Stimulated activated naive CD8-positive, alpha-beta T cell treated with anti-CD3 and anti-CD28 coated beads, Interleukin-15, Interleukin-2, amounts not matched to agents 100 ng/mL and 50 ng/mL, for 24 hours (primary cell): ENCODE data around the gene EIF3D.

Source experiments
- H3K27ac Mint-ChIP-seq: one replicate; pipeline ENCODE4 v1.8.0; 2021; ENCODE audit warnings: mild to moderate bottlenecking, mixed read lengths
- H3K27me3 Mint-ChIP-seq: one replicate; pipeline ENCODE4 v1.8.0; 2021; ENCODE audit warnings: mixed read lengths
- H3K36me3 Mint-ChIP-seq: one replicate; pipeline ENCODE4 v1.8.0; 2021; ENCODE audit warnings: low read depth, mixed read lengths
- H3K4me1 Mint-ChIP-seq: one replicate; pipeline ENCODE4 v1.8.0; 2021; ENCODE audit warnings: low read depth, mixed read lengths
- H3K4me3 Mint-ChIP-seq: one replicate; pipeline ENCODE4 v1.8.0; 2021; ENCODE audit warnings: mild to moderate bottlenecking, mixed read lengths
- H3K9me3 Mint-ChIP-seq: one replicate; pipeline ENCODE4 v1.8.0; 2021; ENCODE audit warnings: mixed read lengths

EIF3D gene

DNA sequence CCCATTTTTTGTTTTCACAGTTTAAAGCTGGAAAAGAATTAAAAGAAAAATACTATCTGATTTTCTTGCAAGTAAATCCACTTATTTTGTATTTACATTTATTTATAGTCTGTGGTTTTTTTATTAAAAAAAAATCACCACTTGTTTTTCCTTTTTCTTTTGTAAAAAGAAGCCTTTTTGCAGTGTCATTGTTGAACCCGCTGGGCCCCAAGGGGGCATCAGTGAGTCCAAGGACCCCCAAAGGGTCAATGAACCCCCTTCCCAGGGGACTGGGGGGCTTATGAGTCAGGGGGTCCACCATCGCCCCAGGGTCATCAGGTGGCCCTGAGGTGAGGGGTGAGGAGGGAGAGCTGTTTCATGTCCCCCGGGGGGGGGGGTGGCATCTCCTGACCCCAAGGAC, 34.0 kb upstream of the EIF3D start:
- H3K4me1 Mint-ChIP-seq = no peaks in the 10 kb centered on the region
- H3K27me3 Mint-ChIP-seq = peaks cover 26% of the 10 kb centered on the region
- no peaks in the 10 kb centered on the region for H3K9me3 Mint-ChIP-seq
- no peaks in the 10 kb centered on the region for H3K36me3 Mint-ChIP-seq
- H3K27ac Mint-ChIP-seq = no peak overlapping the region
- H3K4me3 Mint-ChIP-seq = no peak overlapping the region

DNA sequence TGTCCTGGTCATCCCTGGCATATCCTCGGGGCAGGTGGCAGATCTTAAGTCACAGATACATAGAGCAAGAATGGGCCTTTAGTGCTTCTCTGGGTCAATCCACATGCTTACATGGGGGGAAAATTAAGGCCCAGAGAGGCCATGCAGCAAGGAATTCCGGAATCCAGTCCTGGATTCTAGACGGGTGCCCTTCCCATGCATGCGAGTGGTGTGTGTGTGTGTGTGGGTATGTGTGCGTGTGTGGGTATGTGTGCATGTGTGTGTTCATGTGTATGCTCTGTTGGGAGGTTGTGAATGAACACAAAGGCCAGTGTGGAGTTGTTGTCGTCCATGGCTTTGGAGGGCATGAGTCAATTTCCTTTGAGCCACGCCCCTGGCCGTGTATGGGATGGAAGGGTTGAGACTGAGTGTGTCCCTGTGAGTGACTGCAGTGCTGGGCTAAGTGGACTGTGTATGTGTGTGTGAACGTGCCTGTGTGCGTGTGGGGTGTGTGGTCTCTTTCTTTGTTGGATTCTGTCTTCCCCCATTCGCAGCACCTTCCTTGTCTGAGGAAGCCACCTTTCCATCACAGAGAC, 33.4 kb upstream of the EIF3D start:
- no peak overlapping the region for H3K4me3 Mint-ChIP-seq
- H3K9me3 Mint-ChIP-seq = no peaks in the 10 kb centered on the region
- H3K27me3 Mint-ChIP-seq = peaks cover 24% of the 10 kb centered on the region
- no peaks in the 10 kb centered on the region for H3K4me1 Mint-ChIP-seq
- H3K36me3 Mint-ChIP-seq = no peaks in the 10 kb centered on the region
- peak overlapping the region; percentile 41 for H3K27ac Mint-ChIP-seq

DNA sequence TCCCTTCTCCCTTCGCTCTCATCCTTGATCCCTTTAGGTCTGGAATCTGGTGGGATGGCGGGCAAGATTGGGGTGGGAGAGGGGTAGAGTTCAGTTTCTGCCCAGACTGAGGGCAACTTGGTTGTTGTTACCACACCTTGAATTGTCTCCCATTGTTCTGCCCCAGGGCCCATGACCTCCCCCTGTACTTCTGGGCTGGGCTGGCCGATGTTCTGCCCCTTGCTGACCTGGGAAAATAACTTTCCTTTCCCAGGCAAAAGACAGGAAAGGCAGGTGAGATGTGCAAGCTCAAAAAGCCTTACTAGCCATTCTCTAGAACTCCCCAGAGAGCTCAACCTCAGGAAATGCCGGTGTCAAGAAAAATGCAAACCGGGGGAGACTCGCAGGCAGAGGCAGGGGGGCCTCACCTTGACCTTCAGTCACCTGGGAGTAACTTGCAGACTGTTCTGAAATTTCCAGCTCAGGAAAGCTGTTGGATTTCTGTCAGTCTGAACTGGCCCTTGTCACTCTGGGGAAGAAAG, 32.4 kb upstream of the EIF3D start:
- Mint-ChIP-seq H3K4me3 (no peak overlapping the region), H3K36me3 (no peaks in the 10 kb centered on the region), H3K9me3 (no peaks in the 10 kb centered on the region), H3K4me1 (no peaks in the 10 kb centered on the region), H3K27me3 (peaks cover 15% of the 10 kb centered on the region), H3K27ac (no peak overlapping the region)

DNA sequence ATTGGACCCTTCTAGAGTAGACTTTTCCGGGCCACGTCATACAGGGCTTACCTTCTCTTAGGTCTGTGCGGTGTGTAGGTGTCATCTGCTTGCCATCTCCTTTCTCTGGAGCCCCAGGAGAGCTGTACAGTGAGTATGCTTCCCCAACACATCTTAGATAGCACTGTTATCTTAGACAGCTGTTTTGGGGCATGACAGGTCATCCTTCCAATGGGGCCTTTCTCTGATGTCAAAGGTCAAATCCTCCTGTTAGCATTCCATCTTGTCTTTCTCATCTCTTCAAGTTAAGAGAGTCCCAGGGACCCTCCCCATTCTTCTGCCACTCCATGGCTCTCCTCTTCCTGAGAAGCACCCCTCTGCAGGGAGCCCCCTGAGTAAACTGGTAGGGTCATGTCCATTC, 31.0 kb upstream of the EIF3D start:
- Mint-ChIP-seq H3K9me3 (no peaks in the 10 kb centered on the region), H3K36me3 (no peaks in the 10 kb centered on the region), H3K27ac (no peak overlapping the region), H3K4me3 (no peak overlapping the region), H3K27me3 (peaks cover 14% of the 10 kb centered on the region), H3K4me1 (no peaks in the 10 kb centered on the region)

DNA sequence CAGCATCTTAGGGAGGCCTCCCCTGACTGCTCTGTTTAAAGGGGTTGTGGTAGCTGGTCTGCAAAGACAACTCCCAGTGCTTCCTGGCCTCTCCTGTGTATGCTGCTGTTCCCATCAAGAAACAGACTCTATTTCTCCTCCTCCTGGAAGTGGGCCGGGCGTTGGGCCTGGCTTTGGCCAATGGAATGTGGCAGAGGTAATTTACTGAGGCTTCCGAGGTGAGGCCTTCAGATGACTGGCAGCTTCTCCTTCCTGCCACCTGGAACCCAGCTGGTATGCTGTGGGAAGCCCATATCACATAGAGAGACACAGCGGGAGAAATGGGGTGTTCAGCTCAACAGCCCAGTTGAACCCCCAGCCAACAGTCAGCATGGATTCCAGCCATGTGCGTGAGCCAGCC, 25.1 kb upstream of the EIF3D start:
- H3K4me3 Mint-ChIP-seq = no peak overlapping the region
- peaks cover 14% of the 10 kb centered on the region for H3K27me3 Mint-ChIP-seq
- no peaks in the 10 kb centered on the region for H3K36me3 Mint-ChIP-seq
- H3K9me3 Mint-ChIP-seq = no peaks in the 10 kb centered on the region
- no peak overlapping the region for H3K27ac Mint-ChIP-seq
- H3K4me1 Mint-ChIP-seq = no peaks in the 10 kb centered on the region

DNA sequence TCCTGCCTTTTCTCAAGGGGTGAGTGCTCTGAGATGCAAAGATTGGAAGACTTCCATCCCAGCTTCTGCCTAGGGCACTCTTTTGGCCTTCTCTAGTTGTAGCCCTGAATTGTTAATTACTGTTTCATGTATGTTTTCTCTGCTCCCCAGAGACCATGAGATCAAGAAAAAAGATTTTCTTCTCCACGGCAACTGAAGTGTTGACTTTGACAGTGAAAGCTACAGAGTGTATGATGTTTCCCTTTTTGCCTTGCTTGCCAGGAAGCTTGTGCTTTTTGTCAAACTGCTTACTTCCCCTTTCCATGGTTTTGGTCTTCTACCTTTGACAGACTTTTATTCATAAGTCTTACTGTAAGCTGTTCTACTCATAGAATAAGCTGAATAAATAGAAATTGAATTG, 23.3 kb upstream of the EIF3D start:
- no peak overlapping the region for H3K27ac Mint-ChIP-seq
- H3K36me3 Mint-ChIP-seq = no peaks in the 10 kb centered on the region
- peaks cover 14% of the 10 kb centered on the region for H3K27me3 Mint-ChIP-seq
- H3K4me3 Mint-ChIP-seq = no peak overlapping the region
- H3K4me1 Mint-ChIP-seq = no peaks in the 10 kb centered on the region
- no peaks in the 10 kb centered on the region for H3K9me3 Mint-ChIP-seq

DNA sequence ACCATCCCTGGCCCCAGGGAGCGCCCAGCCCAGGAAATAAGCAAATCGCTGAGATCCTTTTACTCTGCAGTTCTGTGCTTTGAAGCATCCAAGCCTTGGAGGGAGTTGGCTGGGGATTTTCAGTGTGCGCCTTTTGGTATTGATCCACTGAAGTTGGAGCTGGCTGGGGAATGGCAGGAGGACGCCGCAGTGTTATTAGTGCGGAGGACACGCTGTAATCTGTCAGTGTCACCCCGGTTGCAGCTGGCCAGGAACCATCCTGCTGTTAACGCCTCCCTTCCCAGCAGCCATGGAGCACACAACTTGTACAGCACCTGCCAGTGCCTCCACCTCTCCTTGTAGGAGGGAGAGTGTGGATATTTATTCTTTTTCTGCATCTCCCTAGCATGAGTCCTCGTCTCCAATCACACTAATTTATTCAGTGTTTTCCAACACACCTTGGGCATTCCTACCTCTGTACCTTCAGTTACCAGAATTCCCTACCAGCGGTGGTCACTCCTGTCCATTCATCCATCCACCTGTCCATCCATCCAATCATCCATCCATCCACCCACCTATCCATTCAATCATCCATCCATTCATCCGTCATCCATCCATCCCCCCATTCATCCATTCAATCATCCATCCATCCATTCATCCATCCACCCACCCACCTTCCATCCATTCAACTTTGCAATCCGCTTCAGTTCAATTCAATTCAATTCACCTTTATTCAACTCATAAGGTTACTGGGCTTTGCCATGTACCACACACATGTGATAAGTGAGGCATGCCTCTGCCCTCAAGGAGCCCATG, 21.9 kb upstream of the EIF3D start:
- no peak overlapping the region for H3K4me3 Mint-ChIP-seq
- H3K4me1 Mint-ChIP-seq = peaks cover 3% of the 10 kb centered on the region
- peaks cover 18% of the 10 kb centered on the region for H3K27me3 Mint-ChIP-seq
- H3K36me3 Mint-ChIP-seq = no peaks in the 10 kb centered on the region
- H3K9me3 Mint-ChIP-seq = no peaks in the 10 kb centered on the region
- H3K27ac Mint-ChIP-seq = no peak overlapping the region

DNA sequence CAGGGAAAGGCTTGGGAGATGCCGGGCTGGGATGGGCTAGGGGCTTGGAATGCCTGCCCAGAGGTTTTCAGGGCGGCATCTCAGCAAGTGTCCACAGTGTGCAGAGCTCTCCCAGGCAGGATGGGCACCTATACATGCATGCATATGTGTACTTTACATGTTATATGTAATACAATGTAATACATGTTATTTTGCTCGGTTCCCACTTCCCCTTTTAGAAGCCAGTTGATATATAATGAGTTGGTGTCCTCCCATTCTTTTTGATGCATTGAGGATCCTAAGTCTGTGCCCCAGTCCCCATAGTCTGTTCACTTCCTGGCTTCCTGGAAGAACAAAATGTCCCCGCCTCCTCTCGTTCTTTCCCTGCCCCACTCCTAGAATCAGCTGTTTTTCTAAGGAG, 20.1 kb upstream of the EIF3D start:
- H3K27me3 Mint-ChIP-seq = peaks cover 22% of the 10 kb centered on the region
- peaks cover 3% of the 10 kb centered on the region for H3K4me1 Mint-ChIP-seq
- no peaks in the 10 kb centered on the region for H3K9me3 Mint-ChIP-seq
- no peak overlapping the region for H3K4me3 Mint-ChIP-seq
- no peaks in the 10 kb centered on the region for H3K36me3 Mint-ChIP-seq
- H3K27ac Mint-ChIP-seq = no peak overlapping the region

DNA sequence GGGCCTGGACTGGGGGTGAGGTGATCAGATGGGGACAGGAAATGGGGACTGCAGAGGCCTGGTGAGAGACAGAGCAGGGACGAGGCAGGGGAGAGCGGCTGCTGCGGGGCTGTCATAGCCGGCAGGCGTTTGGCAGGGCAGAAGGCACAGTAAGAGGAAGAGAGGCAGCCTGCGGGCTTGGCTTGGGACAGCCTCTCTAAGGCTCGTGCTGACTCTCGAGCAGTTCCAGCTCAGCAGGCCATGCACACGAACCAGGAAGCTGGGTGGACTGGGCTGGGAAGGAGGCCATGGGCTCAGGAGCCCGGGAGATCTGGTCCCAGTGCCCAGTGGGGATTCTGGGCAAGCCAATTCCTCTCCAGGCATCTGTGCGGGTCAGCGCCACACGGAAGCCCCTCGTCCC, 19.6 kb upstream of the EIF3D start:
- Mint-ChIP-seq H3K27ac (no peak overlapping the region), H3K4me3 (no peak overlapping the region), H3K27me3 (peaks cover 19% of the 10 kb centered on the region), H3K36me3 (no peaks in the 10 kb centered on the region), H3K4me1 (peaks cover 3% of the 10 kb centered on the region), H3K9me3 (no peaks in the 10 kb centered on the region)

DNA sequence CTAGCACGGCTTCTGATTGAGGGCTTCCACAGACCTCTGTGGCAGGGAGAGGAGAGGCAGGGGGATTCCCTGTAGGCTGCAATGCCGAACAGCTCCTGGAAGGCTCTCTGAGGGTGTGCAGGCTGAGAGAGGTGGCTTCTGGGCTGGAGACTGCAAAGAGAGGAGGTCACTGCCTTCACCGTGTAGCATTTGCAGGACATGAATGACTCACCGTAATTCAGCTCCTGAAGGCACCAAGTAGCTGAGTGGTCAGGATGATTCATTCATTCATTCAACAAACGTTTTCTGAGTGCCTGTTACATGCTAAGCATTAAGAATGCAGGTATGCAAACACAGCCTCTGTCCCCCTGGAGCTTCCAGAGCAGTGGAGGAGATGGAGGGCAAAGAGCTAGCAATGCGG, 18.0 kb upstream of the EIF3D start:
- no peaks in the 10 kb centered on the region for H3K9me3 Mint-ChIP-seq
- H3K27ac Mint-ChIP-seq = no peak overlapping the region

DNA sequence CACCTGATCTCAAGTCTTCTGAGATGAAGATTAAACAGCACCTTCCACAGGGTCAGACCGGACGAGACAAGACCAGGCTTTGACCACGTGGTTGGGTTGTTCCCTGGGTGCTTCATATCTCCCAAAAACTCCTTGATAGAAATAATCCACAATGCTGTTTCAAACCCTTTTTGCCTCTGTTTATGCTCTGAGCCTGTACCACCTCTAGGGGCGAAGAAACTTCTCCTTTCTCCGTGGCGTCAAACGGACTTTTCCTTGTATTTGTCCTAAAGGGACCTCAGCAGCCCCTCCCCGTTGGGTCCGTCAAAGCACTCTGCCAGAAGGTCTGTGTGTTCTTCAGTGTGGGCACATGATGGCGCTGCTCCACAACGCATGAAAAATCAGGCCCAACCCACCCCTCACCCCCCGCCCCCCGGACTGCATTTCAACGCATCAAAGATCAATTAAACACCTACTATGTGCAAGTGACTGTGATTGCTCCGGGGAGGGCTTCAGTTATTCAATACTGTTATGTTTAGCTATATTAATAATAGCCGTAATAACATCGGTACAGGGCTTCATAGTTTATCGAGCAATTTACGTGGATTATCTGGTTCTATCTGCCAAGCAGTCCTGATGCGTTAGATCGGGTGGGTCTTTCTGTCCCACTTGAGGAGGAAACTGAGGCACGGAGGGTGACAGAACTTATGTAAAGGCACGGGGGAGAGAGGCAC, 17.3 kb upstream of the EIF3D start:
- Mint-ChIP-seq H3K4me3 (no peak overlapping the region), H3K9me3 (no peaks in the 10 kb centered on the region), H3K36me3 (no peaks in the 10 kb centered on the region), H3K4me1 (peaks cover 14% of the 10 kb centered on the region), H3K27me3 (peaks cover 19% of the 10 kb centered on the region), H3K27ac (peak overlapping the region; percentile 33)

More for the DNA sequence above, 18.0 kb upstream of the EIF3D start:
- no peaks in the 10 kb centered on the region for H3K36me3 Mint-ChIP-seq
- peaks cover 19% of the 10 kb centered on the region for H3K27me3 Mint-ChIP-seq
- no peak overlapping the region for H3K4me3 Mint-ChIP-seq
- H3K4me1 Mint-ChIP-seq = peaks cover 8% of the 10 kb centered on the region

DNA sequence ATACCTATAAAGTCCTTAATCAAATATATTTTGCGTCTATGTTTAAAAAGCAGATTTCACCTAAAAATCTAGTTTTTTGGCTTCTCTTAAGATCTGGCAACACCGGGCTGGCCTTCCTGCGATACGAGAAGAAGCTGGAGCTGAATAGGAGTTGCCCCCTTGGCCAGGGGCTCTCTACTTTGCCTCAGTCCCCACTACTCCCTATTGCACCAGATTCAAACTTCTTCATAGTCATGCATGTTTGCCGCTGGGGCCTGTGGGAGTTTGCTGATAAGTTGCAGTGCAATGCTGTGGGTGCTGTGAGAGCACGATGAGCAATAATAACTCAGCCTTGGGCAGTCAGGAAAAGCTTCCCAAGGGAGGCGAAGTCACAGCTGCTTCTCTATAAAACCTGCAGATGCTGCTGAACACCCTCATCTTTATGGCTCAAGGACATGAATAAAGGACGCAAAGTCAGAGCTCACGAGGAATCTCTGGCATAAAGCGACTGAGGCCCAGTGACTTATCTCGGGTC, 15.2 kb upstream of the EIF3D start:
- no peak overlapping the region for H3K27ac Mint-ChIP-seq

DNA sequence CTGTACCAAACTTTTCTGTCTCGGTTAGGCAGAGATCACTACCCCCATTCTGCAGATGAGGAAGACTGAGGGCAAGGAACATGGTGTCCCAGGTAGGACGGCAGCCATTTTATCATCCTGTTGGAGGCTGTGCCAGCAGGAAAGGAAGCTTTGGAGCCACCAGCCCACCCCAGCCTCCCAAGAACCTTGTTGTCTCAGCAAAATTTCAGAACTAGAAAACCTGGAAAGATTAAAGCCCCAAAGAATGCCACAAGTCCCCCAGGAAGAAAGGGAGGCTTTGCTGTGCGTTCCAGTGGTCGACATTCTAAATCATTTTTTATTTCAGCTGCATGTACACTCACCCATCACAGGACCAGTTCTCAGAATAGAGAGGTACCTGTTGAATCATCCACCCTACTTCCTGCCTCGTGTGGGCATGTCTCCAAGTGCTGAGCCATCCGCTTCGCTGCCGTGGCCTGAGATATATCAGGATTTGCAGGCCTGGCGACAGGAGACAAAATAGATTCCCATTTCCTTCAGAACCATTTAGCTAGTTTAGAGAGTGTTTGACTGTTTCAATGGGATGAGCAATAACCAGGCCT, 13.0 kb upstream of the EIF3D start:
- no peaks in the 10 kb centered on the region for H3K36me3 Mint-ChIP-seq
- H3K9me3 Mint-ChIP-seq = no peaks in the 10 kb centered on the region
- peaks cover 17% of the 10 kb centered on the region for H3K4me1 Mint-ChIP-seq
- peak overlapping the region; percentile 89 for H3K27ac Mint-ChIP-seq
- peak overlapping the region; percentile 41 for H3K4me3 Mint-ChIP-seq
- H3K27me3 Mint-ChIP-seq = peaks cover 14% of the 10 kb centered on the region

More for the DNA sequence above, 15.2 kb upstream of the EIF3D start:
- Mint-ChIP-seq H3K9me3 (no peaks in the 10 kb centered on the region), H3K4me3 (no peak overlapping the region), H3K36me3 (no peaks in the 10 kb centered on the region), H3K27me3 (peaks cover 11% of the 10 kb centered on the region), H3K4me1 (peaks cover 17% of the 10 kb centered on the region)

DNA sequence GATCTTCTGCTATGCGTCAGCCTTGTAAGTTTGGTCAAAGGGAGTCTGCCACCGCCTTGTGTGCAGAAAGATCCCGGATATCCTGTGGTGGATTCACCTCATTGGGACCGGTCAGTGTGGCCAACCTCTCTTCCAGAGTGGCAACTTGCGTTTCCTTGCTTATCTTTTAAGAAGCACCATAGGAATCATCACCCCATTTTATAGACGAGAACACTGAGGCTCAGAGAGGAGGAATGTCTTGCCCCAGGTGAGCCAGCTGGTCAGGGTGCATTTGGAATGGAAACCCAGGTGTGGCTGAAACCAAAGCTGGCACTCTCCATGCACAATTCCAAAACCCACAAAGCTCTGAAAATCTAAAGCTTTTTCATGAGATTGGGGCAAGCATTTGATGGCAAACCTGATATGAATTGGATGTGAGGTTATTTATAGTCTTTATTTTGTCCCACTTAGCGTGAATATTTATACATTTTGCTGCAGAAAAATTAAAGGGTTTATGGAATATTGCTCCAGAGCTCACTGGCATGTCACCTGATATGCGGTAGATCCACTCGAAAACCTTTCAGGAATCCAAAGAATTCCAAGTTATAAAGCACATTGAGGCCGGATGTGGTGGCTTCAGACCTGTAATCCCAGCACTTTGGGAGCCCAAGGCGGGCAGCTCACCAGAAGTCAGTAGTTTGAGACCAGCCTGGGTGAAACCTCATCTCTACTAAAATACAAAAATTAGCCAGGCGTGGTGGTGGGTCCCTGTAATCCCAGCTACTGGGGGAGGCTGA, 12.1 kb upstream of the EIF3D start:
- Mint-ChIP-seq H3K4me3 (no peak overlapping the region), H3K36me3 (no peaks in the 10 kb centered on the region), H3K4me1 (peaks cover 14% of the 10 kb centered on the region), H3K27ac (no peak overlapping the region), H3K27me3 (peaks cover 11% of the 10 kb centered on the region), H3K9me3 (no peaks in the 10 kb centered on the region)
